Adipose tissue (tissue), 3 donors: ENCODE measurements around the gene MED13. TPM values are rescaled to one million over a fixed set of nuclear protein-coding genes. Genes with fewer than 3 reads are reported as not detected.

Experiments
- polyA plus RNA-seq, 3 donors: library from polyadenylated mRNA; stranded (reverse); fragments of 200-250 nt; gene quantifications; one replicate each; pipeline ENCODE4 v1.2.3, GENCODE V29; 2013
- donor health status: healthy with polysubstance abuse.
- donor health status: Bipolar disorder and iron deficiency.
- donor health status: healthy.

The MED13 gene
- polyA plus RNA-seq, 3 donors: 4.7 to 11.9 (median 8.3) TPM

Other genes with a start within 250 kb of the MED13 start
- gene BRIP1, start 201.8 kb downstream of the MED13 start, polyA plus RNA-seq: under 1 TPM; 0.11 to 0.25 (median 0.15) TPM
- 1 to 10 TPM; 1.1 to 3.7 (median 2.5) TPM for gene INTS2, start 137.3 kb downstream of the MED13 start, polyA plus RNA-seq